Right kidney (tissue), 1 donor: ENCODE data around the gene C6orf58.
"Not testable (repeated sequence)": the region's sequence is repeated elsewhere in the genome, so short reads cannot be mapped to it uniquely, and the experiment has no call there.

Experiments
- DNase-seq: peaks from one replicate; pipeline ENCODE4 v3.0.0-alpha.2; 2016

Gene C6orf58

GRCh38 chr6:127592964-127593363 lies 16.0 kb downstream of the C6orf58 start:
- no peak for DNase-seq

GRCh38 chr6:127593456-127593855 lies 16.5 kb downstream of the C6orf58 start:
- DNase-seq, result not testable (repeated sequence)

GRCh38 chr6:127606131-127606562 lies 29.2 kb downstream of the C6orf58 start:
- DNase-seq, result peak; percentile 31

- no peak for DNase-seq
Measured at GRCh38 chr6:127608554-127609270, 31.7 kb downstream of the C6orf58 start.

- no peak for DNase-seq
Measured at GRCh38 chr6:127618729-127619128, 41.8 kb downstream of the C6orf58 start.

- no peak for DNase-seq
Measured at GRCh38 chr6:127630800-127631199, 53.8 kb downstream of the C6orf58 start.

- no peak for DNase-seq
Measured at GRCh38 chr6:127634178-127634577, 57.2 kb downstream of the C6orf58 start.

- no peak for DNase-seq
Measured at GRCh38 chr6:127635091-127635490, 58.1 kb downstream of the C6orf58 start.

GRCh38 chr6:127637830-127638409 lies 60.9 kb downstream of the C6orf58 start:
- DNase-seq, result no peak
